ENCODE results near the gene SLC1A3. TPM values are rescaled to one million over a fixed set of nuclear protein-coding genes. Genes with fewer than 3 reads are reported as not detected.
A peak's percentile ranks its signal among the peaks of the same experiment; 100 is the strongest.

Gene SLC1A3
- total RNA-seq, 1 donor from 2014 or later = 0.82 TPM

GRCh38 chr5:36694351-36694750, 87.9 kb downstream of the SLC1A3 start:
- peaks cover 8% of the 10 kb centered on the region for H3K36me3 Mint-ChIP-seq (ENCODE audit: low read depth)
- H3K9me3 Mint-ChIP-seq = no peaks in the 10 kb centered on the region
- ChIA-PET POLR2A (interaction anchor here (1.1 to 1.8 kb wide), 2 partner anchors 29 to 452 kb away, joined by 4 to 5 read pairs; no protein-coding TSS in a partner anchor), CTCF (interaction anchor here (4.4 to 4.8 kb wide), 2 partner anchors 28 to 430 kb away, joined by 44 to 48 read pairs; no protein-coding TSS in a partner anchor)
- intact Hi-C loops (cut with micrococcal nuclease) = loop anchor here (5.0 to 10.0 kb wide), 4 partner anchors 180 to 1860 kb away; partner anchors contain the start of genes DNAJC21, NIPBL and TTC23L
- H3K4me3 Mint-ChIP-seq = no peak overlapping the region
- TF ChIP-seq, protein P1, sequence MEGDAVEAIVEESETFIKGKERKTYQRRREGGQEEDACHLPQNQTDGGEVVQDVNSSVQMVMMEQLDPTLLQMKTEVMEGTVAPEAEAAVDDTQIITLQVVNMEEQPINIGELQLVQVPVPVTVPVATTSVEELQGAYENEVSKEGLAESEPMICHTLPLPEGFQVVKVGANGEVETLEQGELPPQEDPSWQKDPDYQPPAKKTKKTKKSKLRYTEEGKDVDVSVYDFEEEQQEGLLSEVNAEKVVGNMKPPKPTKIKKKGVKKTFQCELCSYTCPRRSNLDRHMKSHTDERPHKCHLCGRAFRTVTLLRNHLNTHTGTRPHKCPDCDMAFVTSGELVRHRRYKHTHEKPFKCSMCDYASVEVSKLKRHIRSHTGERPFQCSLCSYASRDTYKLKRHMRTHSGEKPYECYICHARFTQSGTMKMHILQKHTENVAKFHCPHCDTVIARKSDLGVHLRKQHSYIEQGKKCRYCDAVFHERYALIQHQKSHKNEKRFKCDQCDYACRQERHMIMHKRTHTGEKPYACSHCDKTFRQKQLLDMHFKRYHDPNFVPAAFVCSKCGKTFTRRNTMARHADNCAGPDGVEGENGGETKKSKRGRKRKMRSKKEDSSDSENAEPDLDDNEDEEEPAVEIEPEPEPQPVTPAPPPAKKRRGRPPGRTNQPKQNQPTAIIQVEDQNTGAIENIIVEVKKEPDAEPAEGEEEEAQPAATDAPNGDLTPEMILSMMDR (IDR thresholded peaks at IDR 0.05) = no peak
- H3K27ac Mint-ChIP-seq = no peak overlapping the region
- DNase-seq = no peak
- ATAC-seq (ENCODE audit: low read depth) = no peak
- H3K4me1 Mint-ChIP-seq = peaks cover 25% of the 10 kb centered on the region
- H3K27me3 Mint-ChIP-seq = no peaks in the 10 kb centered on the region

GRCh38 chr5:36696059-36696673, 89.8 kb downstream of the SLC1A3 start:
- Mint-ChIP-seq H3K4me1 (peaks cover 24% of the 10 kb centered on the region), H3K27me3 (no peaks in the 10 kb centered on the region), H3K4me3 (no peak overlapping the region), H3K9me3 (no peaks in the 10 kb centered on the region), H3K27ac (no peak overlapping the region), H3K36me3 (ENCODE audit: low read depth) (peaks cover 6% of the 10 kb centered on the region)
- peak; percentile 60 for ATAC-seq (ENCODE audit: low read depth)
- TF ChIP-seq, protein P1 (IDR thresholded peaks at IDR 0.05) = peak; percentile 22
- no peak for DNase-seq
- POLR2A ChIA-PET = no interaction called here
- CTCF ChIA-PET = interaction anchor here (0.6 to 2.3 kb wide), 17 partner anchors 8 to 518 kb away, joined by 3 to 9 read pairs (median 5); partner anchors contain the start of gene NADK2
- intact Hi-C loops (cut with micrococcal nuclease) = loop anchor here (10.0 kb wide), 2 partner anchors 179 to 1861 kb away; partner anchors contain the start of genes NIPBL and TTC23L

DNA sequence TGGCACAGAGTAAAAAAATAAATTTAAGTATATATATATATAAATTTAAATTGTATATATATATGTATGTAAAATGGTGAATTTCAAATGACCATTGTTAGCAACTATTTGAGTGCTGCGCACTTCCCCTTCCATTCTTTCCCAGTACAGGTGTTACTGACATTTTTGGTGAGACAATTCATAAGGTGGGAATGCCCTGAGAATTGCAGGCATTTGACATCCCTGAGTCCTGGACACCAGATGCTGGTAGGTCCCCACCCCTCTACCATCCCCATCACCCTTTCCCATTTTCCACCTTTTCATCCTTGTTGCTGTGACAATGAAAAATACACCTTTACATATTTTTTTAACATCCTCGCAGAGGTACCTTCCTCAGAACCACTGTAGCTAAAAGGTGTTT, 91.6 kb downstream of the SLC1A3 start:
- no peaks in the 10 kb centered on the region for H3K27me3 Mint-ChIP-seq
- no peak overlapping the region for H3K4me3 Mint-ChIP-seq
- H3K4me1 Mint-ChIP-seq = peaks cover 32% of the 10 kb centered on the region
- H3K36me3 Mint-ChIP-seq (ENCODE audit: low read depth) = peaks cover 15% of the 10 kb centered on the region
- CTCF ChIA-PET = no interaction called here
- POLR2A ChIA-PET = no interaction called here
- DNase-seq (no peak), ATAC-seq (ENCODE audit: low read depth) (no peak)
- no peaks in the 10 kb centered on the region for H3K9me3 Mint-ChIP-seq
- TF ChIP-seq, protein P1 (IDR thresholded peaks at IDR 0.05) = no peak
- intact Hi-C loops (cut with micrococcal nuclease) = loop anchor here (10.0 kb wide), 2 partner anchors 177 to 1863 kb away; partner anchors contain the start of genes NIPBL and TTC23L
- no peak overlapping the region for H3K27ac Mint-ChIP-seq

GRCh38 chr5:36701085-36701698, 94.8 kb downstream of the SLC1A3 start:
- ATAC-seq (ENCODE audit: low read depth) = peak; percentile 98
- ChIA-PET CTCF (interaction anchor here (0.6 to 3.1 kb wide), 5 partner anchors 11 to 169 kb away, joined by 3 to 32 read pairs (median 3); no protein-coding TSS in a partner anchor), POLR2A (interaction anchor here (1.4 to 3.4 kb wide), 2 partner anchors 20 to 23 kb away, joined by 6 to 29 read pairs; no protein-coding TSS in a partner anchor)
- TF ChIP-seq, protein P1 (IDR thresholded peaks at IDR 0.05) = no peak
- DNase-seq = no peak
- peak overlapping the region; percentile 62 for H3K4me3 Mint-ChIP-seq
- H3K27ac Mint-ChIP-seq = peak overlapping the region; percentile 82
- peaks cover 29% of the 10 kb centered on the region for H3K4me1 Mint-ChIP-seq
- intact Hi-C loops (cut with micrococcal nuclease) = loop anchor here (1.0 to 10.0 kb wide), 3 partner anchors 11 to 1376 kb away; no protein-coding TSS in a partner anchor
- H3K27me3 Mint-ChIP-seq = no peaks in the 10 kb centered on the region
- H3K36me3 Mint-ChIP-seq (ENCODE audit: low read depth) = peaks cover 35% of the 10 kb centered on the region
- no peaks in the 10 kb centered on the region for H3K9me3 Mint-ChIP-seq
